PC-9 (cell line): ENCODE results near the gene LILRA1. TPM values are rescaled to one million over a fixed set of nuclear protein-coding genes. Genes with fewer than 3 reads are reported as not detected.
"Not testable (repeated sequence)": the region's sequence is repeated elsewhere in the genome, so short reads cannot be mapped to it uniquely, and the experiment has no call there.

Experiments
- Bru-seq: library from RNA; stranded (reverse); fragments of 400-500 nt; gene quantifications from one replicate; lab custom pipeline; 2021; lab: Mats Ljungman, UMichigan
- BruChase-seq, 2 experiments: library from RNA; stranded (reverse); fragments of 400-500 nt; gene quantifications; one replicate each; lab custom pipeline; 2021; lab: Mats Ljungman, UMichigan
- BruUV-seq: library from RNA; stranded (reverse); fragments of 400-500 nt; replicated peaks from 2 replicates; lab custom pipeline; 2021; lab: Mats Ljungman, UMichigan
- CTCF ChIA-PET: fragments of 300-600 bp; sonication (Branson Sonifier 250); formaldehyde crosslinking; loops from one replicate; lab custom pipeline; 2022; ENCODE audit warnings: antibody characterized with exemption; lab: Charles Lee
- POLR2A ChIA-PET: fragments of 300-600 bp; sonication (Branson Sonifier 250); formaldehyde crosslinking; loops from one replicate; lab custom pipeline; 2022; ENCODE audit warnings: antibody characterized with exemption; ENCODE audit not compliant: unreplicated experiment; lab: Charles Lee
- DNase-seq, 2 experiments: peaks; one replicate each; pipeline versions ENCODE4 v3.0.0 to v3.0.0-alpha.2; 2015 to 2022; ENCODE audit warnings: mixed read lengths in 1 of 2
- H2AFZ ChIP-seq: fragments of 200-600 bp; sonication (generic); 2 replicates; pipeline ENCODE4 v1.8.1; 2017; ENCODE audit warnings: antibody characterized with exemption
- H3F3A ChIP-seq: fragments of 200-600 bp; sonication (generic); 2 replicates; pipeline ENCODE4 v1.8.1; 2017; ENCODE audit warnings: antibody characterized with exemption, mild to moderate bottlenecking, low read depth; ENCODE audit not compliant: insufficient read depth
- H3K27ac ChIP-seq: fragments of 200-600 bp; sonication (generic); 2 replicates; pipeline ENCODE4 v1.6.1; 2016; ENCODE audit warnings: mixed run types
- H3K27me3 ChIP-seq: fragments of 200-600 bp; sonication (generic); 2 replicates; pipeline ENCODE4 v1.6.1; 2016; ENCODE audit warnings: low read depth, mixed run types; ENCODE audit not compliant: insufficient read depth
- H3K36me3 ChIP-seq: fragments of 200-600 bp; sonication (generic); 2 replicates; pipeline ENCODE4 v1.6.1; 2016; ENCODE audit warnings: low read depth, mixed run types
- H3K4me1 ChIP-seq: fragments of 200-600 bp; sonication (generic); replicated peaks from 2 replicates; pipeline ENCODE4 v1.6.1; 2016; ENCODE audit warnings: mixed run types; ENCODE audit not compliant: insufficient read depth
- H3K4me2 ChIP-seq: fragments of 200-600 bp; sonication (generic); 2 replicates; pipeline ENCODE4 v1.6.1; 2017; ENCODE audit warnings: mixed run types
- H3K4me3 ChIP-seq: fragments of 200-600 bp; sonication (generic); 2 replicates; pipeline ENCODE4 v1.6.1; 2016; ENCODE audit warnings: mixed run types
- H3K79me2 ChIP-seq: fragments of 200-600 bp; sonication (generic); 2 replicates; pipeline ENCODE4 v1.6.1; 2017; ENCODE audit warnings: low read depth, mixed run types
- H3K9me2 ChIP-seq: fragments of 200-600 bp; sonication (generic); 2 replicates; pipeline ENCODE4 v1.8.1; 2017; ENCODE audit warnings: mild to moderate bottlenecking; ENCODE audit not compliant: insufficient read depth
- H3K9me3 ChIP-seq: fragments of 200-600 bp; sonication (generic); 2 replicates; pipeline ENCODE4 v1.8.1; 2016; ENCODE audit warnings: low read depth; ENCODE audit not compliant: insufficient read depth
- H4K20me1 ChIP-seq: fragments of 200-600 bp; sonication (generic); 2 replicates; pipeline ENCODE4 v1.8.1; 2017; ENCODE audit not compliant: insufficient read depth
- CTCF ChIP-seq: fragments of 200-600 bp; sonication (generic); conservative IDR thresholded peaks from 2 replicates; pipeline ENCODE4 v1.6.1; 2017; ENCODE audit warnings: mixed run types, antibody characterized with exemption, mild to moderate bottlenecking, moderate library complexity
- EZH2 ChIP-seq: fragments of 200-600 bp; sonication (generic); IDR thresholded peaks from 2 replicates; pipeline ENCODE4 v1.8.0; 2017; ENCODE audit warnings: antibody characterized with exemption, low read depth
- intact Hi-C: fragments of 100-400 bp; cut with micrococcal nuclease; formaldehyde crosslinking; loops from one replicate; pipeline ENCODE4 v1.10.0; 2022; ENCODE audit not compliant: unreplicated experiment
- long read RNA-seq: library from polyadenylated mRNA; stranded (forward); transcript quantifications from one replicate; pipeline ENCODE4 v2.0.0, GENCODE V29; 2022
- total RNA-seq: library from RNA; stranded (reverse); gene quantifications from 2 replicates; pipeline ENCODE4 v1.2.3, GENCODE V29; 2021

Gene LILRA1
- total RNA-seq, result not detected in 2 replicates
- Bru-seq, nascent RNA, result not detected
- BruChase-seq, experiment 1, labeled RNA remaining after a 2-hour chase, result not detected
- BruChase-seq, experiment 2, labeled RNA remaining after a 6-hour chase, result not detected
- long read RNA-seq, result 0 reads

- H3K9me2 ChIP-seq, H3K4me1 ChIP-seq, H3K36me3 ChIP-seq, H3K79me2 ChIP-seq, intact Hi-C loops, H3K27ac ChIP-seq, H3K4me3 ChIP-seq, POLR2A ChIA-PET, H2AFZ ChIP-seq, CTCF ChIA-PET, BruUV-seq, H3F3A ChIP-seq, DNase-seq, H3K9me3 ChIP-seq, H4K20me1 ChIP-seq, H3K4me2 ChIP-seq: not testable (repeated sequence)
- peaks cover 99% of the 10 kb centered on the region for H3K27me3 ChIP-seq
Measured at GRCh38 chr19:54593445-54593844, at the start of gene LILRA1. Gene LILRA1 (plus strand): TSS chr19:54593632. CDS start chr19:54594245, 613 bp downstream.

DNA sequence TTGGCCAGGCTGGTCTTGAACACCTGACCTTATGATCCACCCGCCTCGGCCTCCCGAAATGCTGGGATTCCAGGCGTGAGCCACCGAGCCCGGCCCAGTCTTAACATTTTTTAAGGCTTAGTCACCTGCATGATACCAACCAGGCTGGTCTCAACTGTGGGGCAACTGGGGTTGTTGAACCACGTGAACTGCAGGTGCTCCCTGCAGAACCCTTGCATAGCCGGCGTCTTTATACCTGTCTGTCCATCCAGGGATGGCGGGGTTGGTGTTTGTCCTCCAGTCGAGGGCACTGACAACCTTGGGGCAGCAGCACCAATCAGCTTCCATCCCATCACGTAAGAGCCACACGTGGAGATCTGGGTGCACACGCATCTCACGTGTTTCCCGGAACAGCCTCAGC, 44.6 kb upstream of the LILRA1 start:
- ChIA-PET POLR2A (no interaction called here), CTCF (no interaction called here)
- intact Hi-C loops, result no loop called here
- Histone ChIP-seq H3K36me3 (no peaks in the 10 kb centered on the region), H4K20me1 (no peaks in the 10 kb centered on the region), H2AFZ (no peak overlapping the region), H3K79me2 (no peaks in the 10 kb centered on the region), H3K4me1 (no peaks in the 10 kb centered on the region), H3K27ac (no peak overlapping the region), H3K9me3 (no peaks in the 10 kb centered on the region), H3F3A (no peaks in the 10 kb centered on the region), H3K9me2 (no peaks in the 10 kb centered on the region), H3K4me3 (no peak overlapping the region), H3K27me3 (peaks cover 89% of the 10 kb centered on the region), H3K4me2 (no peak overlapping the region)
- TF ChIP-seq EZH2, result no peak
- TF ChIP-seq CTCF, result no peak
- no TSS peak for BruUV-seq
- DNase-seq, result no peak

- Histone ChIP-seq H3K4me2 (no peak overlapping the region), H3K4me3 (no peak overlapping the region), H3K9me3 (no peaks in the 10 kb centered on the region), H3K36me3 (no peaks in the 10 kb centered on the region), H2AFZ (no peak overlapping the region), H3K27ac (no peak overlapping the region), H3K4me1 (no peaks in the 10 kb centered on the region), H3K9me2 (no peaks in the 10 kb centered on the region), H4K20me1 (no peaks in the 10 kb centered on the region), H3K27me3 (peaks cover 89% of the 10 kb centered on the region), H3F3A (no peaks in the 10 kb centered on the region), H3K79me2 (no peaks in the 10 kb centered on the region)
- intact Hi-C loops, result no loop called here
- TF ChIP-seq CTCF (no peak), EZH2 (no peak)
- no peak for DNase-seq
- ChIA-PET CTCF (no interaction called here), POLR2A (no interaction called here)
- BruUV-seq, result no TSS peak
Measured at GRCh38 chr19:54549224-54549623, 44.2 kb upstream of the LILRA1 start.

- ChIA-PET CTCF (no interaction called here), POLR2A (no interaction called here)
- no TSS peak for BruUV-seq
- TF ChIP-seq EZH2, result no peak
- TF ChIP-seq CTCF, result no peak
- peaks cover 93% of the 10 kb centered on the region for H3K27me3 ChIP-seq
- no peaks in the 10 kb centered on the region for H4K20me1 ChIP-seq
- no peaks in the 10 kb centered on the region for H3K36me3 ChIP-seq
- H3K4me3 ChIP-seq, result no peak overlapping the region
- H3K79me2 ChIP-seq, result no peaks in the 10 kb centered on the region
- intact Hi-C loops, result no loop called here
- no peak overlapping the region for H2AFZ ChIP-seq
- no peak for DNase-seq
- no peaks in the 10 kb centered on the region for H3F3A ChIP-seq
- H3K27ac ChIP-seq, result no peak overlapping the region
- no peak overlapping the region for H3K4me2 ChIP-seq
- H3K9me2 ChIP-seq, result no peaks in the 10 kb centered on the region
- no peaks in the 10 kb centered on the region for H3K9me3 ChIP-seq
- H3K4me1 ChIP-seq, result no peaks in the 10 kb centered on the region
Measured at GRCh38 chr19:54551293-54551692, 42.1 kb upstream of the LILRA1 start.
